Liver (tissue), 3 donors: ENCODE measurements around the gene GART.

ENCODE experiments used
- CTCF ChIP-seq: fragments of 150-350 bp; IDR thresholded peaks from 2 replicates; pipeline ENCODE4 v1.5.1; 2017; ENCODE audit warnings: improper control_type of control experiment, low read depth, low read length; ENCODE audit not compliant: missing input control
- RAD21 ChIP-seq, 2 donors: IDR thresholded peaks; 2 replicates each; pipeline ENCODE4 v1.6.1; 2016; ENCODE audit warnings: antibody characterized with exemption in 2 of 2, mild to moderate bottlenecking in 2 of 2
- YY1 ChIP-seq: IDR thresholded peaks from 2 replicates; pipeline ENCODE4 v1.6.1; 2016; ENCODE audit warnings: antibody characterized with exemption, mild to moderate bottlenecking
- ZBTB33 ChIP-seq: IDR thresholded peaks from 2 replicates; pipeline ENCODE4 v1.6.1; 2016; ENCODE audit warnings: antibody characterized with exemption
- donor health status: healthy.
- donor health status: healthy.

GRCh38 chr21:33522297-33522952, 19.5 kb downstream of the GART start:
- TF ChIP-seq CTCF (no peak), RAD21 (IDR thresholded peaks at IDR 0.05) (no peak), ZBTB33 (no peak), YY1 (no peak)
